ENCODE results near the gene STK32A.

Gene STK32A

DNA sequence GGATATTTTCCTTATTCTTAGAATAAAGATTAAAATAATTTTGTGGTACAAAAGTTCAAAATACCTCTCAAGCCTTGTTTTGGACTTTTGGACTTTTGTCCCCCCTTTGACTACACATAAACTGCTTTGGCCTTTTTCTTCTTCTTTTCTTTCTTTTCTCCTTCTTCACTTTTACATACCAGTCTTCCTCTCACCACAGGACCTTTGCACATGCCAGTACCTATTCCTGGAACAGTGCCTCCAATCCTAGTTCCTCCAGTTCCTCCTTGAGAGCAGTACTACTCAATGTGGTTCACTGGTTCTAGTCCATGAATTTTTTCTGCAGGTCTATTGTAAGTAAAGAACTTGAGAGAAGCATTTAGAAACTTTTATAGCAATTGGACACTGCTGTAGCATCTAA is 136.5 kb downstream of the STK32A start:
- peaks cover 16% of the 10 kb centered on the region for H3K27me3 ChIP-seq (ENCODE audit: control insufficient read depth, low read length)
- no peaks in the 10 kb centered on the region for H3F3A ChIP-seq (ENCODE audit: control insufficient read depth, insufficient read depth)
- no peak overlapping the region for H3K4me3 ChIP-seq (ENCODE audit: low read length)
- TF ChIP-seq, protein P1, sequence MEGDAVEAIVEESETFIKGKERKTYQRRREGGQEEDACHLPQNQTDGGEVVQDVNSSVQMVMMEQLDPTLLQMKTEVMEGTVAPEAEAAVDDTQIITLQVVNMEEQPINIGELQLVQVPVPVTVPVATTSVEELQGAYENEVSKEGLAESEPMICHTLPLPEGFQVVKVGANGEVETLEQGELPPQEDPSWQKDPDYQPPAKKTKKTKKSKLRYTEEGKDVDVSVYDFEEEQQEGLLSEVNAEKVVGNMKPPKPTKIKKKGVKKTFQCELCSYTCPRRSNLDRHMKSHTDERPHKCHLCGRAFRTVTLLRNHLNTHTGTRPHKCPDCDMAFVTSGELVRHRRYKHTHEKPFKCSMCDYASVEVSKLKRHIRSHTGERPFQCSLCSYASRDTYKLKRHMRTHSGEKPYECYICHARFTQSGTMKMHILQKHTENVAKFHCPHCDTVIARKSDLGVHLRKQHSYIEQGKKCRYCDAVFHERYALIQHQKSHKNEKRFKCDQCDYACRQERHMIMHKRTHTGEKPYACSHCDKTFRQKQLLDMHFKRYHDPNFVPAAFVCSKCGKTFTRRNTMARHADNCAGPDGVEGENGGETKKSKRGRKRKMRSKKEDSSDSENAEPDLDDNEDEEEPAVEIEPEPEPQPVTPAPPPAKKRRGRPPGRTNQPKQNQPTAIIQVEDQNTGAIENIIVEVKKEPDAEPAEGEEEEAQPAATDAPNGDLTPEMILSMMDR (IDR thresholded peaks at IDR 0.05; ENCODE audit: low read depth, low read length, poor library complexity, severe bottlenecking): no peak
- no peak for TF ChIP-seq EZH2phosphoT487 (IDR thresholded peaks at IDR 0.05; ENCODE audit: borderline replicate concordance, low read length)
- no peaks in the 10 kb centered on the region for H3K36me3 ChIP-seq (ENCODE audit: control insufficient read depth, low read length)
- no peak overlapping the region for H3K4me2 ChIP-seq (ENCODE audit: low read length)
- no peaks in the 10 kb centered on the region for H4K20me1 ChIP-seq (ENCODE audit: control insufficient read depth, insufficient read depth, low read depth, low read length)
- no peaks in the 10 kb centered on the region for H3K79me2 ChIP-seq (ENCODE audit: control insufficient read depth, low read length)
- no peaks in the 10 kb centered on the region for H3K4me1 ChIP-seq (ENCODE audit: control insufficient read depth, low read length)
- H3K9me2 ChIP-seq (replicated peaks; ENCODE audit: control insufficient read depth, low read length): no peaks in the 10 kb centered on the region
- H3K27ac ChIP-seq (ENCODE audit: low read depth, low read length): no peak overlapping the region
- no peaks in the 10 kb centered on the region for H3K9me3 ChIP-seq (ENCODE audit: control insufficient read depth, insufficient read depth, low read length)

DNA sequence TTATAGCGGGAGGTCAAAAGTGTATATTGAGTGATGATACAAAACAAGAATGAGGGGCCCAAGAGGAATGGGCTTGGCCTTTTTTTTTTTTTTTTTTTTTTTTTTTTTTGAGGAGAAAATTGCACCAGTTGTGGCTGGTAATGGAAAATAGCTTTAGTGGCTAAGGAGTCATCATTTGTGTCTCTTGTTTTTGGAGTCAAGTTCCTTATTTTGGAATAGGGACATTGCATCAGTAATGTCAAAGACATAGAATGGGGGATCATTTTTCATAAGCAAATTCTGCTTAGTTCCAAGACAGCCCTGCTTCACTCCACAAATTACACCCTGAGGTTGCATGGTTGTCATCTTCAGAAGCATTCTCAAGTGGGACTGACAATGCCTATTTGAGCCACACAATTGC is 137.4 kb downstream of the STK32A start:
- TF ChIP-seq EZH2phosphoT487 (IDR thresholded peaks at IDR 0.05; ENCODE audit: borderline replicate concordance, low read length): no peak
- TF ChIP-seq, protein P1 (IDR thresholded peaks at IDR 0.05; ENCODE audit: low read depth, low read length, poor library complexity, severe bottlenecking): no peak
- Histone ChIP-seq H3K9me2 (replicated peaks; ENCODE audit: control insufficient read depth, low read length) (no peaks in the 10 kb centered on the region), H3K4me2 (ENCODE audit: low read length) (no peak overlapping the region), H3K4me1 (ENCODE audit: control insufficient read depth, low read length) (no peaks in the 10 kb centered on the region), H3F3A (ENCODE audit: control insufficient read depth, insufficient read depth) (no peaks in the 10 kb centered on the region), H3K79me2 (ENCODE audit: control insufficient read depth, low read length) (no peaks in the 10 kb centered on the region), H4K20me1 (ENCODE audit: control insufficient read depth, insufficient read depth, low read depth, low read length) (no peaks in the 10 kb centered on the region), H3K27me3 (ENCODE audit: control insufficient read depth, low read length) (peaks cover 17% of the 10 kb centered on the region), H3K36me3 (ENCODE audit: control insufficient read depth, low read length) (no peaks in the 10 kb centered on the region), H3K4me3 (ENCODE audit: low read length) (no peak overlapping the region), H3K27ac (ENCODE audit: low read depth, low read length) (no peak overlapping the region), H3K9me3 (ENCODE audit: control insufficient read depth, insufficient read depth, low read length) (no peaks in the 10 kb centered on the region)

DNA sequence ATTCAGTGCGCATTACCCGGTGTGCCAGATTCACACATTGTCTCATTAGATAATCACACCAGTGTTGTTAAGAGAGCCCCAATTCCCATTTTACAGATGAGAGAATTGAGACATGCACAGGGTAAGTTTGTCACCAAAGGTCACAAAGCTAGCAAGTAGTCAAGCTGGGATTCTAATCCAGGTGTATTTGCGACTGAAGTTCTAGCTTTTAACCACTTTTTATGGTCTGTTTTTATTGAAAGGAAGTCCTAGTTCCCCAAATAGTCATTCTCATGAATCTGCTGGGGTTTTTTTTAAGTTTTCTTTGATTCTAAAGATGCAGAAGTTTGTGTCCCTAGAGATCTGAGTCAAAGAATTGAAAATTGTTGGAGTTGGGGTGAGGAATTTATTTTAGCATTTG is 138.5 kb downstream of the STK32A start:
- Histone ChIP-seq H3K4me3 (ENCODE audit: low read length) (no peak overlapping the region), H3K79me2 (ENCODE audit: control insufficient read depth, low read length) (no peaks in the 10 kb centered on the region), H3K4me1 (ENCODE audit: control insufficient read depth, low read length) (no peaks in the 10 kb centered on the region), H3K36me3 (ENCODE audit: control insufficient read depth, low read length) (no peaks in the 10 kb centered on the region), H3K9me2 (replicated peaks; ENCODE audit: control insufficient read depth, low read length) (no peaks in the 10 kb centered on the region), H3F3A (ENCODE audit: control insufficient read depth, insufficient read depth) (no peaks in the 10 kb centered on the region), H4K20me1 (ENCODE audit: control insufficient read depth, insufficient read depth, low read depth, low read length) (no peaks in the 10 kb centered on the region), H3K4me2 (ENCODE audit: low read length) (no peak overlapping the region), H3K27ac (ENCODE audit: low read depth, low read length) (no peak overlapping the region), H3K9me3 (ENCODE audit: control insufficient read depth, insufficient read depth, low read length) (0 out of 2 replicates have a peak, but pooled peaks cover under 1% of the 10 kb centered on the region), H3K27me3 (ENCODE audit: control insufficient read depth, low read length) (peaks cover 20% of the 10 kb centered on the region)
- TF ChIP-seq, protein P1 (IDR thresholded peaks at IDR 0.05; ENCODE audit: low read depth, low read length, poor library complexity, severe bottlenecking): no peak
- TF ChIP-seq EZH2phosphoT487 (IDR thresholded peaks at IDR 0.05; ENCODE audit: borderline replicate concordance, low read length): no peak

Data from DOHH2 (cell line).